Measurements from ENCODE around the gene MED1. TPM values are rescaled to one million over a fixed set of nuclear protein-coding genes. Genes with fewer than 3 reads are reported as not detected.
"Not testable (repeated sequence)": the region's sequence is repeated elsewhere in the genome, so short reads cannot be mapped to it uniquely, and the experiment has no call there.

Gene MED1
- total and polyA plus RNA-seq, 8 donors: 4.0 to 16.8 (median 10.0) TPM

GRCh38 chr17:39380144-39380543, 70.9 kb downstream of the MED1 start:
- intact Hi-C loops (cut with DNase I): no loop called here
- H3K4me1 ChIP-seq: no peaks in the 10 kb centered on the region
- TF ChIP-seq, protein P1, sequence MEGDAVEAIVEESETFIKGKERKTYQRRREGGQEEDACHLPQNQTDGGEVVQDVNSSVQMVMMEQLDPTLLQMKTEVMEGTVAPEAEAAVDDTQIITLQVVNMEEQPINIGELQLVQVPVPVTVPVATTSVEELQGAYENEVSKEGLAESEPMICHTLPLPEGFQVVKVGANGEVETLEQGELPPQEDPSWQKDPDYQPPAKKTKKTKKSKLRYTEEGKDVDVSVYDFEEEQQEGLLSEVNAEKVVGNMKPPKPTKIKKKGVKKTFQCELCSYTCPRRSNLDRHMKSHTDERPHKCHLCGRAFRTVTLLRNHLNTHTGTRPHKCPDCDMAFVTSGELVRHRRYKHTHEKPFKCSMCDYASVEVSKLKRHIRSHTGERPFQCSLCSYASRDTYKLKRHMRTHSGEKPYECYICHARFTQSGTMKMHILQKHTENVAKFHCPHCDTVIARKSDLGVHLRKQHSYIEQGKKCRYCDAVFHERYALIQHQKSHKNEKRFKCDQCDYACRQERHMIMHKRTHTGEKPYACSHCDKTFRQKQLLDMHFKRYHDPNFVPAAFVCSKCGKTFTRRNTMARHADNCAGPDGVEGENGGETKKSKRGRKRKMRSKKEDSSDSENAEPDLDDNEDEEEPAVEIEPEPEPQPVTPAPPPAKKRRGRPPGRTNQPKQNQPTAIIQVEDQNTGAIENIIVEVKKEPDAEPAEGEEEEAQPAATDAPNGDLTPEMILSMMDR (IDR thresholded peaks at IDR 0.05): no peak
- WGBS, 2 donors: 78 to 81% methylated on average over 2 of the region's 2 CpGs
- DNase-seq: no peak
- no peak overlapping the region for H3K27ac ChIP-seq
- no peak overlapping the region for H3K4me3 ChIP-seq
- FAIRE-seq: no peak
- H3K36me3 ChIP-seq: no peaks in the 10 kb centered on the region
- ATAC-seq: no peak
- H3K9me3 ChIP-seq: no peaks in the 10 kb centered on the region
- H3K27me3 ChIP-seq: no peaks in the 10 kb centered on the region

DNA sequence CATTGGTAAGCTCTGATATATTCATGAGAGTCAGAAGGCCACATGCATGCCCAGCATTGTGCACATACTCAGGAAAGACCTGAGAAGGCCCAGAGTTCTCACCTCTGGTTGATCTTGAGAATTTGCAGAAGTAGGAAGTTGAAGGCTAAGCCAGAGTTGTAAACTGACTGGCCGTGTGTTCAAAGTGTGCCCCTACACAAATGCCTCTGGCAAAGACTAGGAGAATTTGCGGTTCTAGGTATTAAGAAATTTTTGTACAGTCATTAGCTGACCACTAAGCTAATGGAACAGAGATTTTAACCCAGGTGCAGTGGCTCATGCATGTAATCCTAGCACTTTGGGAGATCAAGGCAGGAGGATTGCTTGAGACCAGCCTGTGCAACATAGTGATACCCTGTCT, 74.6 kb downstream of the MED1 start:
- Histone ChIP-seq H3K36me3 (no peaks in the 10 kb centered on the region), H3K4me1 (no peaks in the 10 kb centered on the region), H3K4me3 (no peak overlapping the region), H3K27me3 (no peaks in the 10 kb centered on the region), H3K27ac (no peak overlapping the region), H3K9me3 (no peaks in the 10 kb centered on the region)
- TF ChIP-seq, protein P1 (IDR thresholded peaks at IDR 0.05): no peak
- no peak for FAIRE-seq
- no peak for DNase-seq
- 55 to 83% methylated on average over 2 of the region's 2 CpGs for WGBS, 2 donors
- no peak for ATAC-seq
- intact Hi-C loops (cut with DNase I): no loop called here

- intact Hi-C loops (cut with DNase I); ATAC-seq: not testable (repeated sequence)
- 96 to 98% methylated on average over 4 of the region's 4 CpGs for WGBS, 2 donors
These were observed 83.3 kb downstream of the MED1 start for GRCh38 chr17:39367805-39368204.

GRCh38 chr17:39365872-39366271, 85.2 kb downstream of the MED1 start:
- ATAC-seq (no peak), DNase-seq (no peak), FAIRE-seq (no peak)
- no peaks in the 10 kb centered on the region for H3K36me3 ChIP-seq
- intact Hi-C loops (cut with DNase I): no loop called here
- no peaks in the 10 kb centered on the region for H3K27me3 ChIP-seq
- H3K9me3 ChIP-seq: no peaks in the 10 kb centered on the region
- TF ChIP-seq, protein P1 (IDR thresholded peaks at IDR 0.05): no peak
- H3K4me3 ChIP-seq: no peak overlapping the region
- H3K4me1 ChIP-seq: peaks cover 0 to 6% (median 0%) of the 10 kb centered on the region in 3 donors
- peak overlapping the region in 1 of 4 donors; percentile 30 for H3K27ac ChIP-seq
- WGBS, 2 donors: 76 to 86% methylated on average over 5 of the region's 5 CpGs

More at GRCh38 chr17:39367805-39368204, 83.3 kb downstream of the MED1 start:
- not testable (repeated sequence) for H3K27me3 ChIP-seq, H3K36me3 ChIP-seq, H3K27ac ChIP-seq, DNase-seq, H3K9me3 ChIP-seq, H3K4me1 ChIP-seq, H3K4me3 ChIP-seq, FAIRE-seq

DNA sequence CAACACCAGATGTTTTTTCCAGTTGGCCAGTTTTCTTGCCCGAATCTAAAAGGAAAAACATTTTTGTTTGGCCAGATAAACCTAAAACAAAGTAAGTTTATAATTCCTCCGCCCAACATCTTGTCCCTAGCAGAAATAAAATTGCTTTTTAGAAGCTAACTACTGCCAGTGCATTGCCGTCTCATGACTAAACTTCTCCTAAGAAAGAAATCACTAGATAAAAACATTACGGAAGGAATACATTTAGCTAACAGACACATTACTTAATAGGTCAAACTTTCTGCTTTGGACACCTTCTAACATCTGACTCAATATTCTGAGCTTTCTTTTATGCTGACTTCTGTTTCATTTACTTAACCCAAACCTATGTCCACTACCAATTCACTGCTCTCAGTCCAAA, 85.8 kb downstream of the MED1 start:
- no peaks in the 10 kb centered on the region for H3K36me3 ChIP-seq
- FAIRE-seq (no peak), ATAC-seq (peak in 3 of 4 donors; percentile 15 to 57 (median 49)), DNase-seq (no peak)
- peaks cover 0 to 6% (median 0%) of the 10 kb centered on the region in 3 donors for H3K4me1 ChIP-seq
- intact Hi-C loops (cut with DNase I): no loop called here
- H3K27me3 ChIP-seq: no peaks in the 10 kb centered on the region
- 46 to 57% methylated on average over 4 of the region's 4 CpGs for WGBS, 2 donors
- TF ChIP-seq, protein P1 (IDR thresholded peaks at IDR 0.05): no peak
- peak overlapping the region in 1 of 4 donors; percentile 30 for H3K27ac ChIP-seq
- no peak overlapping the region for H3K4me3 ChIP-seq
- no peaks in the 10 kb centered on the region for H3K9me3 ChIP-seq
